MM.1S (cell line): ENCODE data around the gene SDHA.

ENCODE experiments used
- DNase-seq: peaks from one replicate; pipeline ENCODE4 v3.0.0-alpha.2; 2015
- H2AFZ ChIP-seq: fragments of 300-600 bp; sonication (generic); 2 replicates; pipeline ENCODE4 v1.6.0; 2016; ENCODE audit warnings: antibody characterized with exemption, low read length
- H3F3A ChIP-seq: fragments of 300-600 bp; sonication (generic); 2 replicates; pipeline ENCODE4 v1.6.1; 2016; ENCODE audit warnings: mild to moderate bottlenecking, antibody characterized with exemption, low read length, moderate library complexity, mixed read lengths; ENCODE audit not compliant: insufficient read depth
- H3K27ac ChIP-seq: fragments of 300-600 bp; sonication (generic); 2 replicates; pipeline ENCODE4 v1.5.1; 2016; ENCODE audit warnings: mild to moderate bottlenecking, low read length
- H3K27me3 ChIP-seq: fragments of 300-600 bp; sonication (generic); replicated peaks from 2 replicates; pipeline ENCODE4 v1.6.0; 2016; ENCODE audit warnings: low read length; ENCODE audit not compliant: insufficient read depth
- H3K36me3 ChIP-seq: fragments of 300-600 bp; sonication (generic); replicated peaks from 2 replicates; pipeline ENCODE4 v1.6.1; 2016; ENCODE audit warnings: mild to moderate bottlenecking, low read length, mixed read lengths; ENCODE audit not compliant: insufficient read depth
- H3K4me1 ChIP-seq: fragments of 300-600 bp; sonication (generic); 2 replicates; pipeline ENCODE4 v1.6.1; 2016; ENCODE audit warnings: low read length, mixed read lengths
- H3K4me2 ChIP-seq: fragments of 300-600 bp; sonication (generic); 2 replicates; pipeline ENCODE4 v1.6.0; 2016; ENCODE audit warnings: low read depth, low read length
- H3K4me3 ChIP-seq: fragments of 300-600 bp; sonication (generic); 2 replicates; pipeline ENCODE4 v1.5.1; 2016; ENCODE audit warnings: low read length, mixed read lengths
- H3K79me2 ChIP-seq: fragments of 300-600 bp; sonication (generic); 2 replicates; pipeline ENCODE4 v1.6.1; 2016; ENCODE audit warnings: mixed run types, low read length, mixed read lengths
- H3K9ac ChIP-seq: fragments of 300-600 bp; sonication (generic); 2 replicates; pipeline ENCODE4 v1.6.1; 2016; ENCODE audit warnings: low read length, mixed read lengths
- H3K9me2 ChIP-seq: fragments of 300-600 bp; sonication (generic); replicated peaks from 2 replicates; pipeline ENCODE4 v1.6.1; 2016; ENCODE audit warnings: mild to moderate bottlenecking, low read length, mixed read lengths; ENCODE audit not compliant: insufficient read depth
- H3K9me3 ChIP-seq: fragments of 300-600 bp; sonication (generic); replicated peaks from 2 replicates; pipeline ENCODE4 v1.6.1; 2016; ENCODE audit warnings: mild to moderate bottlenecking, low read length, mixed read lengths; ENCODE audit not compliant: insufficient read depth
- H4K20me1 ChIP-seq: fragments of 300-600 bp; sonication (generic); 2 replicates; pipeline ENCODE4 v1.6.1; 2016; ENCODE audit warnings: mild to moderate bottlenecking, low read length, moderate library complexity, mixed read lengths; ENCODE audit not compliant: insufficient read depth
- EZH2 ChIP-seq: fragments of 300-600 bp; sonication (generic); optimal IDR thresholded peaks from 2 replicates; pipeline ENCODE3; 2017; ENCODE audit warnings: low read depth, mild to moderate bottlenecking, antibody characterized with exemption, low read length, mixed read lengths
- EZH2phosphoT487 ChIP-seq: fragments of 300-600 bp; sonication (generic); IDR thresholded peaks from 2 replicates; pipeline ENCODE4 v1.6.1; 2018; ENCODE audit warnings: antibody characterized with exemption, low read length
- TF ChIP-seq, protein P1 (sequence below): fragments of 300-600 bp; sonication (generic); IDR thresholded peaks from 2 replicates; pipeline ENCODE4 v1.5.1; 2016; ENCODE audit warnings: antibody characterized with exemption, low read length, mixed read lengths

SDHA gene

DNA sequence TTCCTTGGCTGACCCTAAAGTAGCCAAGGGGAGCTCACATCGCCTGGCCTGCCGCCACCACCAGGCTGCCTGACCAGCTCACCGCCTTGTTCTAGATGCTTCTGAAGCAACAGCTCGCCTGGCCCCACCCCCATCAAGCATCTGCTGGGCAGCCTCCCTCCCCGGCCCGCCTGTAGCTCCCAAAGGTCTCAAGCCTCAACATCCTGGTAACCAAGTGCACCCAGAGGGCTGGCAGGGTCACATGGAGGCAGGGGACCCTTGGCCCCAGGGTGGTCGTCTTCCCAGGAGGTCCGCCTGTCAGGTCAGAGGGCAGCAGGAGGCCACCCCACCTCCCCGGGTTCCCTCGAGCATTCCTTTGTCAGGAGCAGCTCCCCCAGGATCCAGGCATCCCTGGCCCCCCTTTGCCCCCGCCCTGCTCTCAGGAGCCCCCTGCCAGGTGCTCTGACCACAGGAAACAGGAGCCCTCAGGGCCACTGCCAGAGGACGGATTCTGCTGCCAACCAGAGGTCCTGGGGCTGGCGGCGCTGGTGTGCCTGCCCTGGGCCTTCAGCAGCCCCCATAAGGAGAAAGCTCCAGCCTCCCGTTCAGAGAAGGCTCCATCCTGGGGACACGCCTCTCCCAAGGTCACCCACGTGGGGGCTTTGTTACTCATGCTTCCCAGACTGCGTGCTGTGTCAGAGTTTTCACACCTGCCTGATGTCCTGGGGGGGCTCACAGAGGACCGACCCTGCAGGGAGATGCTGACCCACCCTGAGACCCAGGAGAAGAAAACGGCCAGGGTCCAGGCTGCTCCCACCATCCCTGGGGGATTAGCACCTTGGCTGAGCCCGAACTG is 30.3 kb upstream of the SDHA start:
- peak overlapping the region; percentile 74 for H2AFZ ChIP-seq
- H3K9ac ChIP-seq, result no peak overlapping the region; the same call in 1 of the 2 replicates

DNA sequence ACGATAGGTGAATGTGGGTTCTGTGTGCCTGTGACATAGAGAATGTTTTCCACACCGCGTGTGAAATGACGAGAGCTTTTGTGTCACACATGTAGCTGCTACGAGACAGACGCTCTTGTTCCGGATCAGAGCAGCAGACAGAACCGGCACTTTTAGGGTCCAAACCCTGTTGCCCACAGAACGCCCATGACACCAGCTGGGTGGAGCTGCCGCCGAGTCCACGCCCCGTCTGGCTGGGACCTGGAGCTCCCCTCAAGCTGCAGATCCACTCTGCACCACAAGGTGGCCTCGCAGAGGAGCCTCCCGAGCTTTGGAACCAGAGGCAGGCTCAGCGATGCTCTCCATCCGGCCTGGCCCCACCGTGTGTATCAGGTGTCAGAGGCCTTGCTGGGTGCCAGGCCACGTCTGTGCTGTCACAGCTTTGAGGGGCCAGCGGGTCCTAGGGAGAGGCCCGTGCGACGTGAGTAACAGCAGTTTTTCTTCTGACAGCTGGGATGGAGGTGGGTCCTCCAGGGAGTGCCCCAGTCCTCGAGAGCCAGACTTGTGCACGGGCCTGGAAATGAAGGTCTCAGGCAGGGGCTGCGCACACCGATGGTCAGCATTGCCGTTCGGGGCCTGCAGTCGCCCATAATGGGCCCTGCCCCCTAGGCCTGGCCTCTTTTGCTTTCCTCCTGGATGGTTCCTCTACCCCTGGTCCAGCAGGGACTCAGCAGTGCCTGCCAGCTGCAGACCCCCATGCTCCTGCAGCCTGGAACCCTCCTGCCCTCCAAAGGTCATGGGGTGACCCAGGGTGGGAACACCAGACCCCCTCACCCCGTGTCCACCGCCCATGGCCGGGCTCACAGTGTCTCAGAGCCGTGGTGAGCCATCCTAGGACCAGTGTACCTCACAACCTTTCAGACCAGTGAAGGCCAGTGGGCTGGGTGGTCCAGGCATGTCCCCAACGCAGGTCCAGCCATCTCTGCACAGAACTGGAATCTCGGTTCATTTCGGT is 29.3 kb upstream of the SDHA start:
- peak; percentile 94 for DNase-seq
- no peaks in the 10 kb centered on the region for H4K20me1 ChIP-seq
- H3K9me2 ChIP-seq, result no peaks in the 10 kb centered on the region
- peak overlapping the region; percentile 50 for H3K4me3 ChIP-seq
- H3K9ac ChIP-seq, result peak overlapping the region; percentile 51
- H3K27me3 ChIP-seq, result no peaks in the 10 kb centered on the region
- peak overlapping the region; percentile 74 for H2AFZ ChIP-seq
- TF ChIP-seq, protein P1, sequence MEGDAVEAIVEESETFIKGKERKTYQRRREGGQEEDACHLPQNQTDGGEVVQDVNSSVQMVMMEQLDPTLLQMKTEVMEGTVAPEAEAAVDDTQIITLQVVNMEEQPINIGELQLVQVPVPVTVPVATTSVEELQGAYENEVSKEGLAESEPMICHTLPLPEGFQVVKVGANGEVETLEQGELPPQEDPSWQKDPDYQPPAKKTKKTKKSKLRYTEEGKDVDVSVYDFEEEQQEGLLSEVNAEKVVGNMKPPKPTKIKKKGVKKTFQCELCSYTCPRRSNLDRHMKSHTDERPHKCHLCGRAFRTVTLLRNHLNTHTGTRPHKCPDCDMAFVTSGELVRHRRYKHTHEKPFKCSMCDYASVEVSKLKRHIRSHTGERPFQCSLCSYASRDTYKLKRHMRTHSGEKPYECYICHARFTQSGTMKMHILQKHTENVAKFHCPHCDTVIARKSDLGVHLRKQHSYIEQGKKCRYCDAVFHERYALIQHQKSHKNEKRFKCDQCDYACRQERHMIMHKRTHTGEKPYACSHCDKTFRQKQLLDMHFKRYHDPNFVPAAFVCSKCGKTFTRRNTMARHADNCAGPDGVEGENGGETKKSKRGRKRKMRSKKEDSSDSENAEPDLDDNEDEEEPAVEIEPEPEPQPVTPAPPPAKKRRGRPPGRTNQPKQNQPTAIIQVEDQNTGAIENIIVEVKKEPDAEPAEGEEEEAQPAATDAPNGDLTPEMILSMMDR, result peak; percentile 95
- TF ChIP-seq EZH2phosphoT487, result no peak
- peak overlapping the region; percentile 98; the same call in 1 of the 2 replicates for H3K27ac ChIP-seq
- no peaks in the 10 kb centered on the region for H3K9me3 ChIP-seq
- H3K79me2 ChIP-seq, result peaks cover 39% of the 10 kb centered on the region
- H3F3A ChIP-seq, result peaks cover 19% of the 10 kb centered on the region
- peaks cover 43% of the 10 kb centered on the region for H3K4me1 ChIP-seq
- H3K36me3 ChIP-seq, result no peaks in the 10 kb centered on the region
- H3K4me2 ChIP-seq, result peak overlapping the region; percentile 100

More for the DNA sequence above, 30.3 kb upstream of the SDHA start:
- H3K79me2 ChIP-seq, result peaks cover 30% of the 10 kb centered on the region
- TF ChIP-seq EZH2, result no peak
- no peak for TF ChIP-seq EZH2phosphoT487
- TF ChIP-seq, protein P1, result no peak
- H3K4me1 ChIP-seq, result peaks cover 42% of the 10 kb centered on the region
- no peaks in the 10 kb centered on the region for H3K36me3 ChIP-seq
- H4K20me1 ChIP-seq, result no peaks in the 10 kb centered on the region
- H3K27ac ChIP-seq, result no peak overlapping the region
- H3K4me2 ChIP-seq, result peak overlapping the region; percentile 100
- H3K9me3 ChIP-seq, result no peaks in the 10 kb centered on the region
- H3K4me3 ChIP-seq, result peak overlapping the region; percentile 50; the same call in 1 of the 2 replicates
- no peaks in the 10 kb centered on the region for H3K27me3 ChIP-seq
- no peak for DNase-seq
- peaks cover 19% of the 10 kb centered on the region for H3F3A ChIP-seq
- no peaks in the 10 kb centered on the region for H3K9me2 ChIP-seq

- Histone ChIP-seq H3K9me3 (no peaks in the 10 kb centered on the region), H3K79me2 (peaks cover 44% of the 10 kb centered on the region), H3K4me2 (peak overlapping the region; percentile 100), H3F3A (peaks cover 19% of the 10 kb centered on the region), H3K36me3 (no peaks in the 10 kb centered on the region; the same call in 1 of the 2 replicates), H4K20me1 (no peaks in the 10 kb centered on the region), H2AFZ (no peak overlapping the region), H3K9me2 (no peaks in the 10 kb centered on the region), H3K4me3 (peak overlapping the region; percentile 66), H3K4me1 (peaks cover 43% of the 10 kb centered on the region), H3K27me3 (no peaks in the 10 kb centered on the region), H3K27ac (peak overlapping the region; percentile 98), H3K9ac (peak overlapping the region; percentile 91; the same call in 1 of the 2 replicates)
- DNase-seq, result no peak
- no peak for TF ChIP-seq EZH2
- TF ChIP-seq, protein P1, result no peak
- no peak for TF ChIP-seq EZH2phosphoT487
Measured at GRCh38 chr5:189486-189885, 28.6 kb upstream of the SDHA start.
